Activated CD8-positive, alpha-beta T cell treated with anti-CD3 and anti-CD28 coated beads for 36 hours (primary cell): ENCODE results near the gene ABHD16A. TPM values are rescaled to one million over a fixed set of nuclear protein-coding genes. Genes with fewer than 3 reads are reported as not detected.

Experiments
- ATAC-seq: fragments of 200-7000 bp; cut with Tn5 transposase; one replicate; pipeline ENCODE4 v1.10.0; 2021; ENCODE audit warnings: mild to moderate bottlenecking, moderate library complexity
- CTCF ChIA-PET: fragments of 350-600 bp; sonication (Branson Sonifier 250); formaldehyde crosslinking; loops from one replicate; lab custom pipeline; 2021; ENCODE audit warnings: antibody characterized with exemption; lab: Charles Lee
- POLR2A ChIA-PET: fragments of 350-600 bp; sonication (Branson Sonifier 250); formaldehyde crosslinking; loops from one replicate; lab custom pipeline; 2021; ENCODE audit warnings: antibody characterized with exemption; lab: Charles Lee
- DNase-seq: peaks from one replicate; pipeline ENCODE4 v3.0.0-alpha.2; 2020
- H3K27ac Mint-ChIP-seq: one replicate; pipeline ENCODE4 v1.8.0; 2021; ENCODE audit warnings: mild to moderate bottlenecking, mixed read lengths
- H3K27me3 Mint-ChIP-seq: one replicate; pipeline ENCODE4 v1.8.0; 2021; ENCODE audit warnings: mixed read lengths
- H3K36me3 Mint-ChIP-seq: one replicate; pipeline ENCODE4 v1.8.0; 2021; ENCODE audit warnings: low read depth, mixed read lengths
- H3K4me1 Mint-ChIP-seq: one replicate; pipeline ENCODE4 v1.8.0; 2021; ENCODE audit warnings: low read depth, mixed read lengths
- H3K4me3 Mint-ChIP-seq: one replicate; pipeline ENCODE4 v1.8.0; 2021; ENCODE audit warnings: mild to moderate bottlenecking, moderate library complexity, mixed read lengths
- H3K9me3 Mint-ChIP-seq: one replicate; pipeline ENCODE4 v1.8.0; 2021; ENCODE audit warnings: mixed read lengths
- intact Hi-C: fragments of 100-400 bp; cut with micrococcal nuclease; formaldehyde crosslinking; loops from one replicate; pipeline ENCODE4 v1.10.0; 2022
- total RNA-seq, 2 experiments: library from RNA; stranded (reverse); gene quantifications; one replicate each; pipeline ENCODE4 v1.2.3, GENCODE V29; 2021
- TF ChIP-seq, protein P1 (sequence below): fragments of 200-600 bp; IDR thresholded peaks from one replicate; pipeline ENCODE4 v1.8.0; 2022; ENCODE audit warnings: antibody characterized with exemption, mild to moderate bottlenecking

Gene ABHD16A
- total RNA-seq, result 10 to 100 TPM; 23.7 to 24.3 TPM

DNA sequence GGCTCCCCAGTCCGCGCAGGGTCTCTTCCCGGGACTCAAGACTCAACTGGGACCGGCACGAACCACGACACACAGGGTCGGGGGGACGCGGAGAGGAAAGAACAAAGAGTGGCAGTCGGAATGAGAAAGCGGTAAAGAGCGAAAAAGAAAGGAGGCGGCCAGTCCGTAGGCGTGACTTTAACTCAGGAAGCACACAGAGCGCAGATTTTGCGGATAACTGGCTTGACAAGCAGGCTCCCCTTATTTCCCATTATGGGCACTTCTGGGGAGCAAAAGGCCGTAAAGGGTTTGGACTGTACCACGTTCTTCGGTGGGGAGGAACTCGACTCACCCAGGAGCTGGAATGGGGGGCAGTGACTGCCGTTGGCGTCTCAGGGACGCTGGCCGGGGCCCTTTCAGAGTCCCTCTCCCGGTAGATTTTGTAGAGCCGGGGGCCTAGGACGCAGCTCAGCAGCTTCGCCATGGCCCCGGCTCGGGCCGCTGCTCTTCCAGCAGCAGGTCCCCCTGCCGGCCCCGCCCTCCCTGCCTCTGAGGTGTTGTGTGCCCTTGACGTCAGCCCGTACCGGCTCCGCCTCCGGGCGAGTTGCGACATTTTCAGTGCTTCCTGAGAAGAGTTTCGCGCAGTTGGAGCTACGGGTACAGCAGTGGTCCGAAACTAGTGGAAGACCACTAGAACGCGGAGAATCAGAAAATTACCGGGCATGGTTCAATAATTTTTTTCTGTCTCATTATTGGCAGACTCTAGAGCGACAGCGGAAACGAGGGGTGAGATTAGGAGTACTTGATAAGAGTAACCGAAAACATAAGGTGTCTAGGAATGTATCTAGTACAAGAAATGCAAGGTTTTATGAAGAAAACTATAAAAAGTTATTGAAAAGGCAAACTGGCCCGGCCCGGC is at the start of gene ABHD16A:
Gene ABHD16A (minus strand): TSS at position 506 of the 898 bp plus-strand sequence. CDS start 43 bp downstream, at position 463.
- POLR2A ChIA-PET, result interaction anchor here (0.7 to 3.4 kb wide), 16 partner anchors 10 to 163 kb away, joined by 3 to 13 read pairs (median 5); partner anchors contain the start of genes C6orf47, CSNK2B, GPANK1 and LY6G5C
- Mint-ChIP-seq H3K27me3 (no peaks in the 10 kb centered on the region), H3K9me3 (no peaks in the 10 kb centered on the region), H3K4me3 (peak within 1 kb of the TSS; percentile 95), H3K27ac (peak within 1 kb of the TSS; percentile 94), H3K36me3 (peaks cover 3% of the 10 kb centered on the region), H3K4me1 (peaks cover 21% of the 10 kb centered on the region)
- ATAC-seq, result peak; percentile 95
- intact Hi-C loops, result no loop called here
- TF ChIP-seq, protein P1, sequence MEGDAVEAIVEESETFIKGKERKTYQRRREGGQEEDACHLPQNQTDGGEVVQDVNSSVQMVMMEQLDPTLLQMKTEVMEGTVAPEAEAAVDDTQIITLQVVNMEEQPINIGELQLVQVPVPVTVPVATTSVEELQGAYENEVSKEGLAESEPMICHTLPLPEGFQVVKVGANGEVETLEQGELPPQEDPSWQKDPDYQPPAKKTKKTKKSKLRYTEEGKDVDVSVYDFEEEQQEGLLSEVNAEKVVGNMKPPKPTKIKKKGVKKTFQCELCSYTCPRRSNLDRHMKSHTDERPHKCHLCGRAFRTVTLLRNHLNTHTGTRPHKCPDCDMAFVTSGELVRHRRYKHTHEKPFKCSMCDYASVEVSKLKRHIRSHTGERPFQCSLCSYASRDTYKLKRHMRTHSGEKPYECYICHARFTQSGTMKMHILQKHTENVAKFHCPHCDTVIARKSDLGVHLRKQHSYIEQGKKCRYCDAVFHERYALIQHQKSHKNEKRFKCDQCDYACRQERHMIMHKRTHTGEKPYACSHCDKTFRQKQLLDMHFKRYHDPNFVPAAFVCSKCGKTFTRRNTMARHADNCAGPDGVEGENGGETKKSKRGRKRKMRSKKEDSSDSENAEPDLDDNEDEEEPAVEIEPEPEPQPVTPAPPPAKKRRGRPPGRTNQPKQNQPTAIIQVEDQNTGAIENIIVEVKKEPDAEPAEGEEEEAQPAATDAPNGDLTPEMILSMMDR, result no peak
- CTCF ChIA-PET, result interaction anchor here (0.7 to 1.6 kb wide), 7 partner anchors 9 to 127 kb away, joined by 3 to 6 read pairs (median 5); partner anchors contain the start of genes GPANK1, LSM2 and VARS1
- DNase-seq, result peak; percentile 99

DNA sequence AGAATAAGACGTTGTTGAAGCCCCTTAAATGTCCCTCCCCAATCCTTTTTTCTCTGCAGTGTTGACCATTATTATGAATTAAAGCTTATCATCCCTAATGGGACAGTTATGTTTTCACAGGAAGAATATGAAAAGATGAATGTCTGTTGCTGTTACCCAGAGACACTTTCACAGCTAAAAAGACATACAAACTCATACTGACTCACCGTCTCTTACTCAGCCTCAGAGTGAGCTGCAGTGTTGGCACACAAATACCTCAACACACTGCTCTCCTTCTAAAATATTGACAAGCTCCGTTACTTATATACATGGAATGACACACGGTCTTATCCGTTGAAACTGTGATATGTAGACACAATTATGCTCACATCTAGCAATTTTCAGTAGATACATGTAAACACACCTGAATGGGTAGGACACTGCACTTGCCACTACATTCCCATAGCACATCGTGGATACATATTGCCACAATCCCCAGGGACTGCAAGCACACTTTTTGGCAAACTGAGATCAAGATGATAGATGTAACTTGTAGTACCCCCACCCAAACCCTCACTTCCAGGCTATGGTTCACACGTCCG is 49.7 kb upstream of the ABHD16A start:
- ChIA-PET CTCF (interaction anchor here (2.2 kb wide), 1 partner anchor 17 kb away, joined by 10 read pairs; no protein-coding TSS in a partner anchor), POLR2A (interaction anchor here (0.7 to 1.5 kb wide), 4 partner anchors 12 to 135 kb away, joined by 3 to 8 read pairs (median 6); partner anchors contain the start of gene MSH5)
- H3K27ac Mint-ChIP-seq, result no peak overlapping the region
- no peak overlapping the region for H3K4me3 Mint-ChIP-seq
- no peak for ATAC-seq
- H3K9me3 Mint-ChIP-seq, result no peaks in the 10 kb centered on the region
- TF ChIP-seq, protein P1, result no peak
- H3K36me3 Mint-ChIP-seq, result peaks cover 22% of the 10 kb centered on the region
- intact Hi-C loops, result no loop called here
- DNase-seq, result no peak
- no peaks in the 10 kb centered on the region for H3K27me3 Mint-ChIP-seq
- no peaks in the 10 kb centered on the region for H3K4me1 Mint-ChIP-seq

- CTCF ChIA-PET, result interaction anchor here (0.9 kb wide), 1 partner anchor 40 kb away, joined by 3 read pairs; no protein-coding TSS in a partner anchor
- H3K36me3 Mint-ChIP-seq, result peaks cover 26% of the 10 kb centered on the region
Measured at GRCh38 chr6:31750411-31751022, 47.4 kb upstream of the ABHD16A start.

GRCh38 chr6:31749301-31750036 is 46.3 kb upstream of the ABHD16A start:
- POLR2A ChIA-PET, result interaction anchor here (1.0 kb wide), 1 partner anchor 24 kb away, joined by 3 read pairs; no protein-coding TSS in a partner anchor
- no peak for ATAC-seq
- CTCF ChIA-PET, result interaction anchor here (0.6 to 0.9 kb wide), 2 partner anchors 41 to 697 kb away, joined by 3 read pairs; no protein-coding TSS in a partner anchor

More at GRCh38 chr6:31750411-31751022, 47.4 kb upstream of the ABHD16A start:
- peaks cover 2% of the 10 kb centered on the region for H3K4me1 Mint-ChIP-seq
- ATAC-seq, result no peak
- no peaks in the 10 kb centered on the region for H3K27me3 Mint-ChIP-seq
- TF ChIP-seq, protein P1, result no peak
- no peak overlapping the region for H3K4me3 Mint-ChIP-seq
- intact Hi-C loops, result no loop called here
- no peaks in the 10 kb centered on the region for H3K9me3 Mint-ChIP-seq
- no peak for DNase-seq
- POLR2A ChIA-PET, result interaction anchor here (0.6 kb wide), 1 partner anchor 10 kb away, joined by 4 read pairs; no protein-coding TSS in a partner anchor
- no peak overlapping the region for H3K27ac Mint-ChIP-seq

More at GRCh38 chr6:31749301-31750036, 46.3 kb upstream of the ABHD16A start:
- Mint-ChIP-seq H3K9me3 (no peaks in the 10 kb centered on the region), H3K4me3 (no peak overlapping the region), H3K27me3 (no peaks in the 10 kb centered on the region), H3K27ac (no peak overlapping the region), H3K36me3 (peaks cover 33% of the 10 kb centered on the region), H3K4me1 (peaks cover 2% of the 10 kb centered on the region)
- no peak for DNase-seq
- TF ChIP-seq, protein P1, result no peak
- intact Hi-C loops, result no loop called here
